GF-D8 (cell line): ENCODE measurements around the gene ABCB6.
A peak's percentile ranks its signal among the peaks of the same experiment; 100 is the strongest.
"Not testable (repeated sequence)": the region's sequence is repeated elsewhere in the genome, so short reads cannot be mapped to it uniquely, and the experiment has no call there.

ENCODE experiments used
- DNase-seq: peaks from one replicate; lab custom pipeline; 2025; lab: John Stamatoyannopoulos, UW

The ABCB6 gene

DNA sequence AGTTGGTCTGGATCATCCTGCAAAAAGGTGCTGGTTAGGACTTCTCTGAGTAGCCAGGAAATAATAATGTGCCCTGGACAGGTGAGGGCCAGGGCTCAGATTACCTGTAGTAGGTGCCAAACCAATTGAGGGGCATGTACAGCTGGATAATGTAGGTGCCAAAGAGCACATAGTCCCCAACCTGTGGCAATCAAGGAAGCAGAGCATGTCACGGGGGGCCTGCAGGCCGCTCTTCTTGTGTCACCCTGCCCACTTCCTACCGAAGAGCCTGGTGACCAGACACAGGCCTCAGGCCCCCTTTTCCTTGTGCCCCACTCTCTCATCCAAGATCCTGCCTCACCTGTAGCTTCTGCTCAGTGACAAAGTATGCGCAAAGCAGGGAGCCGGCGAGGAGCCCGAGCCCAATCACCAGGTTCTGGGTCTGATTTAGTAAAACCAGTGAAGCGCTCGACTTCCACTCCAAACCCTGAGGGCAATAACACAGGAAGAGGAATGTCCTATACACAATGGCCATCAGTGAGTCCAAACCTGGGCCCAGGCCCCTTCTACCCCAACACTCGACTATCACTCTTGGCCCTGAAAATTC, 5.2 kb downstream of the ABCB6 start:
- DNase-seq: no peak

DNA sequence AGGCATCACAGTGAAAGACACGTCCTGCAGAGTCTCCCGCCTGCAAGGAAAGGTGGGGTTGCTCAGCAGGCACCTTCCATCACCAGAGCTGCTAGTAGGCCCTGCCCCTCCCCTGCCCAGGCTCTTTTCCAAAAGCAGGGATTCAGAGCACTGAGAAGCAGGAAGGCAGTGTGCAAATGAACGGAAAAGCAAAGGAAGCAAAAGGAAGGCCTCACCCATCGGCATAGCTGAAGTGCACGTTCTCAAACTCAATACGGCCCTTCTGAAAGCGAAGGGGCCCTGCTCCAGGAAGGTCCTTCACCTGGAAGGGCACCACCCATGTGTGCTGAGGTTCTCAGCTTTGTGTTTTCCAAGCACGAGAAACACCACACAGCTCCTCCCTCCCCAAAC, 5.7 kb downstream of the ABCB6 start:
- DNase-seq: no peak

DNA sequence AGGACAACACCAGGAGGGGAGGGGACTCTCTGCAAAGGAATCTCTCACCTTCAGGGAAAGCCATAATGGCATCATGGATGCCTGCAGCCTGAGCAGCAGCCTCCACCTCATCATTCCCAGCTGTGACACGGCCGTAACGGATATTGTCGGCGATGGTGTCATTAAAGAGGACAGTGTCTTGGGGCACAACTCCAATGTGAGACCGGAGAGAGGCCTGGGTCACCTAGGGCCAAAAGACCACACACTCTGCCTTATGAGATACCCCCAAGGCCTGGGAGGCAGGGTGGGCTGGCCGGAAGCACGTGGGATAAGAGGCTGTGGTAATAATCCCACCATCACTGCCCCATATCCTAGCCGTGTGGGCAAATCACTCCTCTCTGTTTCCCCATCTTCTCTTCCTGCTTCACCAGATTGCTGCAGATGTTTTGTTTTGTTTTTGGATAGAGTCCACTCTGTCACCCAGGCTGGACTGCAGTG, 7.8 kb downstream of the ABCB6 start:
- no peak for DNase-seq

DNA sequence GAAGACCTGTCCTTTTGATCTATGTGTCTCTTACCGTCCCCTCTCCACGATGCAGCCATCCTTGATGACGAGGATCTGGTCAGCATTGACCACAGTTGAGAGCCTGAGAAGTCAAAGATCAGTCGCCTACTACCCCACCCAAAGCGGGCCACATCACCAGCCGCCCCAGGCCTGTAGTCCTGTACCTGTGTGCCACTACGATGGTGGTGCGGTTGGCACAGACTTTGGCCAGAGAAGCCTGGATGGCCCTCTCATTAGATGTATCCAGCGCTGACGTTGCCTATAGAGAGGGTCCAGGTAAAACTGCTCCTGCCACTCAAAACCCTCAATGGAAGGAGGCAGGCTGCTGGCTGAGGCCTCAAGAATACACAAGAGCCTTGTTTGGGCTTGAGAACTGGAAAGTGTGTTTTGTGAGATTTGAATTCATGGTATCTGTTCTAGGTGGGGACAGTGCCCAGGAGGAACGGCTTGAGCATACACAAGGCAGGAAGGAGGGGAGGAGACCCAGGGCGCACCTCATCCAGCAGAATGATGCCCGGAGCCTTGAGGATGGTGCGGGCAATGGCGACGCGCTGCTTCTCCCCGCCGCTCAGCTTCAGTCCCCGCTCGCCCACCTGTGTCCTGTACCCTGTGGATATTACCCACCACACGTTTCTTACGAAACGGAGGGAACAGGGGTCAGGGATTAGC, 8.4 kb downstream of the ABCB6 start:
- no peak for DNase-seq

DNA sequence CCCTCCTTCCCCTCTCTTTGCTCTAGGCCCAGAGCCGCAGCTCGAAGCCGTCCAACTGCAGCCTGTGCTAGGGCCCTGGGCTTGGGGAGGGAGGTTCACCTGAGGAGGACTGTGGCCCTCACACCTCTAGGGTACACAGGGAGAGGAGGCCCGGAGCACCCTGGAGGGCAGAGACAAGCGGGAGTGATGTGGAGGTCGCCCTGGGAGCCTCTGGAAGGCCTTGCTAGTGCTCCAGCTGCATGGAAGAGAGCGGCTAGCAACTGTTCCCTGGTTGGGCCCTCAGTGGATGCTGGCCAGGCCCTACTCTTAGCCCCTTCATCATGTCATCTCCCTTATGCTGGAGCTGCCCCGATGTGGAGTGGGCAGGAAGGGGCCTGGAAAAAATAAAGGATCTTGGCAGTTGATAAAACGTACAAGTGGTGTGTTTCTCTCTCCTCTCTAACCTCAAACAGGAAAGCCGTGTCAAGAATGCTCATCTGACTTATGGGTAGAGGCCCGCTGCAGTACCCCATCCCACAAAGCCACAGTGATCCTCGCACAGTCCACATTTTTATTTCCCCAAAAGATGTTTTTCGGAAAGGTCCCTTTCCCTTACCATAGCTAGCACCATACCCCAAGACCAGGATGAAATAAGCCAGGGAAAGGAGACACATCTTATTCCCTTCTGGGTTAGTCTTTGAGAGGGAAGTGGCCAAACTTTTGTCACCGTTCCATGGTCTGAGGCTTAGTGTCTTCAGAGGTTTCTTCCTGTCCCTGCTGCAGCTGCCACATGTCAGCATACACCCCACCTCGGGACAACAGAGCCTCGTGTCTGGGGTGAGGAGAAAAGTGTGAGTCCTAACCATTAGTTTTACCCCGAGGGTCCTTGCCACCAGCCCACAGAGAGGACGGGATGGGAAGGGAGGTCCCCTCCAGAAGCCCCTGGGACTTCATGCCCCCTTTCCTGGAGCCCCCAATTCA, 9.2 kb downstream of the ABCB6 start:
- peak; percentile 60 for DNase-seq

DNA sequence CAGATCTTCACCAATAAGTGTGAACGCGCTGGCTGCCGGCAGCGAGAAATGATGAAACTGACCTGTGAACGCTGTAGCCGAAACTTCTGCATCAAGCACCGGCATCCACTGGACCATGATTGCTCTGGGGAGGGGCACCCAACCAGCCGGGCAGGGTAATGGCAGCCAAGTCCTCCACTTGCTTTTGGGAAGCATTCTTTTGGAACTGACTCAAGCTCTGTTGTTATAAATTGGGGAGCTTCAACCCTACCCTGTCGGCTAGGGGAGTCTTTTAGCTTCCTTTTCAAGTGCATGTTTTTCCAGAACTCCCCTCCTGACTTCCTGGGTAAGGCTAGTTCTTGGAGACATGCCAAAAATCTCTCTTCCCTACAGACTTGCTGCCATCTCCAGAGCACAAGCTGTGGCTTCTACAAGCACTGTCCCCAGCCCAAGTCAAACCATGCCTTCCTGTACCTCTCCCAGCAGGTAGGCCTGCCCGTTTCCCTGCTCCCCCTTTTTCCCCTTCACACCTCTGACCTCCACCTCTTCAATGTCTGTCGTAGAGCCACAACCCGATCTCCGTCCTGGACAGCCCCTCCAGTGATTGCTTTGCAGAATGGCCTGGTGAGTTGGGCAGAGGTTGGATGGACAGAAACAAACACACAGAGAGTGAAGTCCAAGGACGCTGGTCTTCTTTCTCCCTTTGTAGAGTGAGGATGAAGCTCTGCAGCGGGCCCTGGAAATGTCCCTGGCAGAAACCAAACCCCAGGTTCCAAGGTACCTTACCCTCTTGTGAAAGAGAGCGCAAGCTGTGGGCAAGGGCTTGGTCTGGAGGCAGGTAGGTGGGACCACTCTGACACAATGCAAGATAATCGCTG, 10.6 kb downstream of the ABCB6 start:
- no peak for DNase-seq

DNA sequence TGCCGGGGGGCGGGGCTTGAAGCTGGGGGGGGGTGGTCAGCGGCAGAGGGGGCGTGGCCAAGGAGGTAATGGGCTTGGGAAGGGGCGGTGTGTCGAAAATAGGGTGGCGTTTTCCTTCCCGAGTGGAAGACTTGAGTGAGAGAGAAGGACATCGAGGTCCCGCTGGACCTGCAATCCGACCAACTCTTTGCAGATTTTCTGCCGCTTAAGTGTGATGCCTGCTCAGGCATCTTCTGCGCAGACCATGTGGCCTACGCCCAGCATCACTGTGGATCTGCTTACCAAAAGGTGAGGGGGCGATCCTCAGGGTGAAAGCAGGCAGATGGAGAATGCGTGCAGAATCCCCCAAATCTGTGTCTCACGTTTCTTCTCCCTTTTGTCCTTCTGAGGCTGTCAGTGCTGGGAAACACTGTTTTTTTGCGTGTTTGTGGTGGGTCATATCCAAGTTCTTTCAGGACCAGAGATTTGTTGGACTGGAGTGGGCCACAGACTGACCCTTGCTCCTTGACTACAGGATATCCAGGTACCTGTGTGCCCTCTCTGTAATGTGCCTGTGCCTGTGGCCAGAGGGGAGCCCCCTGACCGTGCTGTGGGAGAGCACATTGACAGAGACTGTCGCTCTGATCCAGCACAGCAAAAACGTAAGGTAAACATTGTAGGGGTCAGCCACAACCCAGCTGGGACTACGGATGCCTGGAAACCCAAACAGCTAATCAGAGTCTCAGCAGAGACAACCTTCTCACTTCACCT, 11.4 kb downstream of the ABCB6 start:
- no peak for DNase-seq

DNA sequence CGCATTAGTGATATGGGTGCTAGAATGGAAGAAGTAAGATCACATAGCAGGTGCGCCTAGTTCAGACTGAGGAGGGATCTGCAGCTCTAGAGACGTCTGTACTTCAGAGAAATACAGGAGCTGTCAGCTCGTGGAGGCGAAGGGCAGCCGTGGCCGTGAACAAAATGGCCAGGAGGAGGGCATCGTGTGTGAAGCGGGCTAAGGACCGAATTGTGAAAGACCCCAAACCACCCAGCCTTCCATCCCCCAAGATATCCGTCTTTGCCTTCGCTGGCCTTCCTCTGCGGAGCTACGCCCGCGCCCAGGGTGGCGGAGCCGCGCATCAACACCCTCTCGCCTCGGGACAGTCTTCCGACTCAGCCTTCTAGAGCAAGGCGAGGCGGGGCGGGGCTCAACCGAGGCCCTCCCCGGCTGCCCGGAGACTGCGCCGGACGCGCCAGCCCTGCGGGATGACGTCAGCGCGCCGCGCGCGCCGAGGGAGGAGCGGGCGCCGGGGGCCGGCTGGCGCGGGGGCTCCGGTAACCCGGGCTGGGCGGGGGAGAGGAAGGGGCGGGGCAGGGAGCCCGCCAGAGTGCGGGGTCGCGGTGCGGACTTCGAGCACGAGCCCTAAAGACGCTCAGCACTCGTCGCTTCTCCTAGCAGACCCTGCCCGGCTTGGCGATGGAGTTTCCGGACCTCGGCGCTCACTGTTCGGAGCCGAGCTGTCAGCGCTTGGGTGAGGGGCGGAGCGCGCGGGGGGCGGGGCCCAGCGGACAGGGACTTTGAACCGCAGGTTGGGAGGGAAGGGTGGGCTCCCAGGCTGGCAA, 12.2 kb downstream of the ABCB6 start, which contains the start of gene ZFAND2B:
TSS of gene ZFAND2B (plus strand) at position 455 of the 806 bp plus-strand sequence. CDS start at position 661, 206 bp downstream.
- peak; percentile 79 for DNase-seq

DNA sequence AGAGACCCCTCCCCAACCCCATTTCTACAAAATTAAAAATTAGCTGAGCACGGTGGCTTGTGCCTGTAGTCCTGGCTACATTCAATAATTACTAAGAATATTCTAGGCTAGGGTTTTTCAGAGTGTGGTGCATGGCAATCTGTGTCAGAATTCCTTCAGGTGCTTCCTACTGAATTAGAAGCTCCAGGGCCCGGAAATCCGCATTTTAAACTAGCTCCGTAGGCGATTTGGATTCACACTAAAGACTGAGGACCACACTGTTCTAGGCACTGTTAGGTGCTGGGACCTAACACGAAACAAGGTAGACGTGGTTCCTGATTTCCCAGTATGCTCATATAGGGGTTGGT, 12.8 kb downstream of the ABCB6 start:
- DNase-seq: no peak

DNA sequence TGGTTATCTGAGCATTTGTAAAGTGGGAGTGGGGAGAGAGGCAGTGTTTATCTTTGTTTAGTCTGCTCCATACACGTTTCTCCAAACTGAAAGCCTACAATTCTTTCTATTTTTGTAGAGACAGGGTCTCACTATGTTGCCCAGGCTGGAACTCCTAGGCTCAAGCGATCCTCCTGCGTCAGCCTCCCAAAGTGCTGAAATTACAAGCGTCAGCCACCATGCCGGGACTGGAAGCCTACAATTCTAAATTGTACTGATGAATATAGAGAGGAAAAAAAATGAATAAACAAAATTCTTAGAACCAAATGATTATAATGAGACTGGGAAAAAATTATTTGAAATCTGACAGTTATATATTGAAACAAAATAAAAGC, 13.6 kb downstream of the ABCB6 start:
- DNase-seq: no peak

DNA sequence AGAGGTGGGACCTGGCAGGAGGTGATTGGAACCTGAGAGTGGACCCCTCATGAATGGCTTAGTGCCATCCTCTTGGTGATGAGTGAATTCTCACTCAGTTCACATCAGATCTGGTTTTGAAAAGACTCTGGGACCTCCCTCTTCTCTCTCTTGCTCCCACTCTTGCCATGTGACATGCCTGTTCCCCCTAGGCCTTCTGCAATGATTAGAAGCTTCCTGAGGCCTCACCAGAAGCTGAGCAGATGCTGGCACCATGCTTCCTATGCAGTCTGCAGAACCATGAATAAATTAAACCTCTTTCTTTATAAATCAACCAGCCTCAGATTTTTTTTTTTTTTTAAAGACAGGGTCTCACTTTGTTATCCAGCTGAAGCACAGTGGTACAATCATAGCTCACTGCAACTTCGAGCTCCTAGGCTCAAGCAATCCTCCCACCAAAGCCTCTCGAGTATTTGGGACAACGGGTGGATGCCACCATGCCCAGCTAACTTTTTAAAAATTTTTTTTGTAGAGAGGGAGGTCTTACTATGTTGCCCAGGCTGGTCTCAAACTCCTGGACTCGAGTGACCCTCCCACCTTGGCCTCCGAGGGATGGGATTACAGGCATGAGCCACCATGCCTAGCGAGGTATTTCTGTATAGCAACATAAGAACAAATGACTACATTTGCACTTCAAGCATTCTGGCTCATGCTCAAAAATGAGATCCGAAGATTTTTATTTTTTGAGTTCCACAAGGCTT, 14.2 kb downstream of the ABCB6 start:
- no peak for DNase-seq

DNA sequence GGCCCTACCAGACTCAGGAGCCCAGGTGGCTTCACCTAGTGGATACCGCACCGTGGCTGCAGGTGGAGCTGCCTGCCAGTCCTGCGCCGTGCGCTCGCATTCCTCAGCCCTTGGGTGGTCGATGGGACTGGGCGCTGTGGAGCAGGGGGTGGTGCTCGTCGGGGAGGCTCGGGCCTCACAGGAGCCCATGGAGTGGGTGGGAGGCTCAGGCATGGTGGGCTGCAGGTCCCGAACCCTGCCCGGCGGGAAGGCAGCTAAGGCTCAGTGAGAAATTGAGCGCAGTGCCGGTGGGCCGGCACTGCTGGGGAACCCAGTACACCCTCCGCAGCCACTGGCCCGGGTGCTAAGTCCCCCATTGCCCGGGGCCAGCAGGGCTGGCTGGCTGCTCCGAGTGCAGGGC, 17.4 kb downstream of the ABCB6 start:
- not testable (repeated sequence) for DNase-seq

DNA sequence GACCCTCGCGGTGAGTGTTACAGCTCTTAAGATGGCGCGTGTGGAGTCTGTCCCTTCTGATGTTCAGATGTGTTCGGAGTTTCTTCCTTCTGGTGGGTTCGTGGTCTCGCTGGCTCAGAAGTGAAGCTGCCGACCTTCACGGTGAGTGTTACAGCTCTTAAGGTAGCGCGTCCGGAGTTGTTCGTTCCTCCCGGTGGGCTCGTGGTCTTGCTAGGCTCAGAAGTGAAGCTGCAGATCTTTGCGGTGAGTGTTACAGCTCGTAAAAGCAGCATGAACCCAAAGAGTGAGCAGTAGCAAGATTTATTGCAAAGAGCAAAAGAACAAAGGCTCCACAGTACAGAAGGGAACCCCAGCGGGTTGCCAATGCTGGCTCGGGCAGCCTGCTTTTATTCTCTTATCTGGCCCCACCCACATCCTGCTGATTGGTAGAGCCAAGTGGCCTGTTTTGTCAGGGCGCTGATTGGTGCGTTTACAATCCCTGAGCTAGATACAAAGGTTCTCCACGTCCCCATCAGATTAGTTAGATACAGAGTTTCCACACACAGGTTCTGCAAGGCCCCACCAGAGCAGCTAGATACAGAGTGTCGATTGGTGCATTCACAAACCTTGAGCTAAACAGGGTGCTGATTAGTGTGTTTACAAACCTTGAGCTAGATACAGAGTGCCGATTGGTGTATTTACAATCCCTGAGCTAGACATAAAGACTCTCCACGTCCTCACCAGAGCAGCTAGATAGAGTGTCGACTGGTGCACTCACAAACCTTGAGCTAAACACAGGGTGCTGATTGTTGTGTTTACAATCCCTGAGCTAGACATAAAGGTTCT, 18.0 kb downstream of the ABCB6 start:
- DNase-seq: not testable (repeated sequence)

DNA sequence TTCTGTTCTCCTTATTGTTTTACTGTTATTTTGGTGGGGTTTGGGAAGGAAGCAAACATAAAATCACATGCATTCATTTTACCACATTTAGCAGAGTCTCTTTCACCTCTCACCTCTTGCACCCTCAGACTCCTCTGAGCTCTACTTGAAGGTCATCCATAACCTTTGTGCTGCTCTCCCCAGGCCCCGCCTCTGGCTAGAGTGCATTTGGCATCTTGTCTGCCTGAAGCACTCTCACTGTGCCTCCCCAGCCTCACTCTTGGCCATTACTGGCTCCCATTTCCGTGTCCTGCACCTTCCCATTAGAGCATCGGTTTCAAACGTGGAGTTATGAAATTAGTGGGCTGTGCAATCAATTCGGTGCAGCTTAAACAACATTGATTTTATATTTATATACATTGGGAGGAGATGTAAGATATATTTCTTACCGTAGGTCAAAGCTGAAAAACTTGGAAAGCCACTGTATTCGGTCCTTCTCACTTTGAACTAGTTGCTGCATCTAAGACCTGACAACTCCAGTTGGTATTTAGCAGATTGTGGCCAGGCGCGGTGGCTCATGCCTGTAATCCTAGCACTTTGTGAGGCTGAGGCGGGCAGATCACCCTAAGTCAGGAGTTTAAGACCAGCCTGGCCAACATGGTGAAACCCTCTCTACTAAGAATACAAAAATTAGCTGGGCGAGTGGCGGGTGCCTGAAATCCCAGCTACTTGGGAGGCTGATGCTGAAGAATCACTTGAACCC, 19.1 kb downstream of the ABCB6 start:
- DNase-seq: no peak

DNA sequence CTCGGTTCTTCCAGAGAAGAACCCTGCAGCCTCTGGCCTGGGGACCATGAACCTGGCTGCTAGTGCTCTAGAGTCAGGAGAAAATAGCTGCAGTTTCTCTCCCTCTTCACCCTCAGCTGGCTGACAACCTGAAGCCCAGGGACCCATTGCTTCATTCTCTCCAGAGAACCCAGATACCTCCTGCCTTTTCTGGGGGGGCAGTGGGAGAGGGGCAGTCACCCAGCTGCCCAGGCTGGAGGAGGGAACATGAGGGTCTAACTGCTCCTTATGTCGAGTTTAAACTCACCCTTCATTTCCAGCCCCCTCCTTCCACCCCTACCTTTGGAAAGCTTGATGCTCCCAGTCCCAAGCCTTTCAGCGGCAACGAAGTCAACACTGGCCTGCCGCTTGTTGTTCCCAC, 19.8 kb downstream of the ABCB6 start:
- DNase-seq: no peak

DNA sequence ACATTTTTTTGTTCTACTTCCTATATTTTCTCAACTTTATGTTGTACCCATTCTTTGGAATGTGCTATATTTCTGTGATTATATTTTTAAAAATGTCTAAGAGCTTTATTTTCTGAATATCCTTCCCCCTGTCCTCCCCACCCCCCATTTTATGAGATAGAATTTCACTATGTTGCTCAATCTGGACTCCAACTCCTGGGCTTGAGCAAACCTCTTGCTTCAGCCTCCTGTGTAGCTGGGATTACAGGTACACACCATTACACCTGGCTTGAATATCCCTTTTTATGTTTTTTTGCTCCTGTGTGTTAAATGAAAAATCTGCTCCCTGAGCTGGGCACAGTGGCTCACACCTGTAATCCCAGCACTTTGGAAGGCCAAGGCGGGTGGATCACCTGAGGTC, 21.4 kb downstream of the ABCB6 start:
- DNase-seq: no peak

DNA sequence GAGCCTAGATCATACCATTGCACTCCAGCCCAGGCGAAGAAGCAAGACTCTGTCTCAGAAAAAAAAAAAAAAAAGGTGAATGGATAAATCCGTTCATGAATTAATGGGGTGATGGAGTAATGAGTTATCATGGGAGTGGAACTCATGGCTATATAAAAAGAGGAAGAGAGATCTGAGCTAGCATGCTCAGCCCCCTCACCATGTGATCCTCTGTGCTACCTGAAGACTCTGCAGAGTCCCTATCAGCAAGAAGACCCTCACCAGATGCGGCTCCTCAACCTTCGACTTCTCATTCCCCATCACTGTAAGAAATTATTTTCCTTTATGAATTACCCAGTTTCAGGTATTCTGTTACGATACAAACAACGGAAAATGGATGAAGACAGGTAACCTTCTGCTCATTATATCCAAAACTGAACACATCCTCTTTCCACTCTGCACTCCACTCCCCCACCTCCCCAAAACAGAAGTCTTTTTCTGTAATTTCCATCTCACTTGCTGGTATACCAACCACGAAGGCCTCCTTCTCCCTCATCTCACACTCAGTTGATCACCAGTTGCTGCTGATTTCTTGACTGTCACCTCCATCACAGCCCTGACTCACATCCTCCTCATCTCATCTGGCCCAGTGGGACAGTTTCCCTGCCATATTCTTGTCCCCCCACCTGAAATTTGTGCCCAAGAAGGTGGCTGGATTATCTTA, 31.9 kb downstream of the ABCB6 start:
- DNase-seq: no peak
